ENCODE measurements around the gene HOXB5.

The HOXB5 gene

GRCh38 chr17:48583708-48584222 lies 9.8 kb downstream of the HOXB5 start:
- Histone ChIP-seq H3K9me3 (no peaks in the 10 kb centered on the region), H3K36me3 (no peaks in the 10 kb centered on the region), H3K4me3 (ENCODE audit: low read depth, low read length) (no peak overlapping the region), H3K27me3 (peaks cover 98% of the 10 kb centered on the region), H3K4me1 (no peaks in the 10 kb centered on the region)
- no peak for DNase-seq
- TF ChIP-seq CTCF (IDR thresholded peaks at IDR 0.05; ENCODE audit: low read depth, low read length), result no peak

GRCh38 chr17:48582750-48583069 lies 10.9 kb downstream of the HOXB5 start:
- Histone ChIP-seq H3K4me3 (ENCODE audit: low read depth, low read length) (no peak overlapping the region), H3K27me3 (peaks cover 95% of the 10 kb centered on the region), H3K36me3 (no peaks in the 10 kb centered on the region), H3K4me1 (no peaks in the 10 kb centered on the region), H3K9me3 (no peaks in the 10 kb centered on the region)
- DNase-seq, result no peak
- TF ChIP-seq CTCF (IDR thresholded peaks at IDR 0.05; ENCODE audit: low read depth, low read length), result no peak

- Histone ChIP-seq H3K4me1 (no peaks in the 10 kb centered on the region), H3K9me3 (no peaks in the 10 kb centered on the region), H3K36me3 (no peaks in the 10 kb centered on the region), H3K4me3 (ENCODE audit: low read depth, low read length) (no peak overlapping the region), H3K27me3 (peaks cover 94% of the 10 kb centered on the region)
- no peak for TF ChIP-seq CTCF (IDR thresholded peaks at IDR 0.05; ENCODE audit: low read depth, low read length)
- no peak for DNase-seq
Observed at GRCh38 chr17:48579760-48580554, 13.6 kb downstream of the HOXB5 start.

- peaks cover 96% of the 10 kb centered on the region for H3K27me3 ChIP-seq
- no peak overlapping the region for H3K4me3 ChIP-seq (ENCODE audit: low read depth, low read length)
- TF ChIP-seq CTCF (IDR thresholded peaks at IDR 0.05; ENCODE audit: low read depth, low read length), result no peak
- no peaks in the 10 kb centered on the region for H3K4me1 ChIP-seq
- no peaks in the 10 kb centered on the region for H3K9me3 ChIP-seq
- no peak for DNase-seq
- no peaks in the 10 kb centered on the region for H3K36me3 ChIP-seq
Observed at GRCh38 chr17:48579471-48579759, 14.2 kb downstream of the HOXB5 start.

- no peaks in the 10 kb centered on the region for H3K36me3 ChIP-seq
- DNase-seq, result no peak
- TF ChIP-seq CTCF (IDR thresholded peaks at IDR 0.05; ENCODE audit: low read depth, low read length), result no peak
- H3K4me3 ChIP-seq (ENCODE audit: low read depth, low read length), result no peak overlapping the region
- H3K9me3 ChIP-seq, result no peaks in the 10 kb centered on the region
- H3K4me1 ChIP-seq, result no peaks in the 10 kb centered on the region
- peaks cover 96% of the 10 kb centered on the region for H3K27me3 ChIP-seq
Observed at GRCh38 chr17:48578616-48579470, 14.7 kb downstream of the HOXB5 start.

Measured in BE2C (cell line).